Measurements from ENCODE around the gene TYW3.

TYW3 gene

DNA sequence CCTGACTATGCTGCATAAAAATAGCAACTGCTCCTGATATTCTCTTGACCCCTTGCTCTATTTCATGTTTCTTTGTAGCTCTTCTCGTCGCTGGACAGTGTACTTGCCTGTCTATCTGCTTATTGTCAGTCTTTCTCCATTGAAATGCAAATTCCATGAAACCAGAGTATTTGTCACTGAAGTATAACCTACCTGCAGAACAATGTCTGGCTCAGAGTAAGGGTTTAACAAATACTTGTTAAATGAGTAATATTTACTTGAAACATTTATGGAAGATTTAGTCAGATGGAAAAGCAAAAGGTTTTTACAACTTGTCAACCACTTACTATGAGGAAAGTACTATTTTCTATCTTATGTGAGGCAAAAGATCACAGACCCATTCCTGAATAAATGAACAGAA, 39.5 kb upstream of the TYW3 start:
- H3K4me3 ChIP-seq (ENCODE audit: insufficient read length, low read depth): no peak overlapping the region
- no peaks in the 10 kb centered on the region for H3K4me1 ChIP-seq (ENCODE audit: insufficient read depth, insufficient read length)
- no peaks in the 10 kb centered on the region for H3K9me3 ChIP-seq (ENCODE audit: insufficient read depth, low read length)
- H3K9ac ChIP-seq (ENCODE audit: insufficient read length, low read depth): no peak overlapping the region
- no peaks in the 10 kb centered on the region for H3K27me3 ChIP-seq (ENCODE audit: insufficient read depth, insufficient read length)
- no peaks in the 10 kb centered on the region for H3K36me3 ChIP-seq (ENCODE audit: insufficient read depth, insufficient read length, low read length)
- TF ChIP-seq YY1 (IDR thresholded peaks at IDR 0.05; ENCODE audit: insufficient read depth, insufficient read length) (no peak), SUZ12 (IDR thresholded peaks at IDR 0.05; ENCODE audit: extremely low read depth, insufficient read depth, insufficient read length) (no peak), ZNF274 (IDR thresholded peaks at IDR 0.05; ENCODE audit: low read depth, low read length) (no peak)
- DNase-seq (ENCODE audit: low read depth, low spot score): no peak

DNA sequence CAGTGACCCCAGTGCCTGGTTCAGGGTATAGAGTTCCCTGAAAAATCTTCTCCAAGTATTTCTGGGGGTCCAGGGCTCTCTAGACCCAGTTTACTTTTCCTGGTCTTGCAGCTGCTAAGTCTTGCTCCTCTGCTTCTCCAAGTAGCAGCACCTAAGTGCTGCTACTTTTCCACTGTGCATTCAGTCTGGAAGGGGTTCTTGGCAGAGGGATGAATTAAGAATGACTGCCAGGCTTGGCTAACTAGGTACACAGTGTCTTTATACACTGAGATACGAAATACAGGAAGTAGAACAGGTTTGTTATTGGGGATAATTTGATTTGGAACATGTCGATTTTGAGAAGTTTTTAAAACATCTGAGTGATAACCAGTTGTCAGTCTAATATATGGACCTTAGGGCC, 35.1 kb upstream of the TYW3 start:
- Histone ChIP-seq H3K4me3 (ENCODE audit: insufficient read length, low read depth) (no peak overlapping the region), H3K9me3 (ENCODE audit: insufficient read depth, low read length) (no peaks in the 10 kb centered on the region), H3K9ac (ENCODE audit: insufficient read length, low read depth) (no peak overlapping the region), H3K36me3 (ENCODE audit: insufficient read depth, insufficient read length, low read length) (peaks cover 11% of the 10 kb centered on the region), H3K27me3 (ENCODE audit: insufficient read depth, insufficient read length) (no peaks in the 10 kb centered on the region), H3K4me1 (ENCODE audit: insufficient read depth, insufficient read length) (no peaks in the 10 kb centered on the region)
- no peak for TF ChIP-seq SUZ12 (IDR thresholded peaks at IDR 0.05; ENCODE audit: extremely low read depth, insufficient read depth, insufficient read length)
- DNase-seq (ENCODE audit: low read depth, low spot score): no peak

DNA sequence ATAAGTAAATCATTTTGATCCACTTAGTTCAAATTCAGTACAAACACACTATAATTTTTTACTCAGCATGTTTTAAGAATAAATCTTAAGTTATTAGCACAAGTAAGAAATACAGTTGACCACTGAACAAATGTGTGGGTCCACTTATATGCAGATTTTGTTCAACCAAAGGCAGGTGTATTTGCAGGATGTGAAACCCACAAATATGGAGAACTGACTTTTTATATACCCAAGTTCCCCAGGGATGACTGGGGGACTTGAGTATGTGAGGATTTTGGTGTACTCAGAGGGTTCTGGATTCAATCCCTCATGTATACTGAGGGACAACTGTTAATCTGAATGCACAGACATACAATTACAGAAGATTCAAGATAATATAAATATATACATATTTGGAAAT, 33.6 kb upstream of the TYW3 start:
- no peaks in the 10 kb centered on the region for H3K27me3 ChIP-seq (ENCODE audit: insufficient read depth, insufficient read length)
- TF ChIP-seq YY1 (IDR thresholded peaks at IDR 0.05; ENCODE audit: insufficient read depth, insufficient read length) (no peak), SUZ12 (IDR thresholded peaks at IDR 0.05; ENCODE audit: extremely low read depth, insufficient read depth, insufficient read length) (no peak), ZNF274 (IDR thresholded peaks at IDR 0.05; ENCODE audit: low read depth, low read length) (no peak)
- no peak for DNase-seq (ENCODE audit: low read depth, low spot score)

DNA sequence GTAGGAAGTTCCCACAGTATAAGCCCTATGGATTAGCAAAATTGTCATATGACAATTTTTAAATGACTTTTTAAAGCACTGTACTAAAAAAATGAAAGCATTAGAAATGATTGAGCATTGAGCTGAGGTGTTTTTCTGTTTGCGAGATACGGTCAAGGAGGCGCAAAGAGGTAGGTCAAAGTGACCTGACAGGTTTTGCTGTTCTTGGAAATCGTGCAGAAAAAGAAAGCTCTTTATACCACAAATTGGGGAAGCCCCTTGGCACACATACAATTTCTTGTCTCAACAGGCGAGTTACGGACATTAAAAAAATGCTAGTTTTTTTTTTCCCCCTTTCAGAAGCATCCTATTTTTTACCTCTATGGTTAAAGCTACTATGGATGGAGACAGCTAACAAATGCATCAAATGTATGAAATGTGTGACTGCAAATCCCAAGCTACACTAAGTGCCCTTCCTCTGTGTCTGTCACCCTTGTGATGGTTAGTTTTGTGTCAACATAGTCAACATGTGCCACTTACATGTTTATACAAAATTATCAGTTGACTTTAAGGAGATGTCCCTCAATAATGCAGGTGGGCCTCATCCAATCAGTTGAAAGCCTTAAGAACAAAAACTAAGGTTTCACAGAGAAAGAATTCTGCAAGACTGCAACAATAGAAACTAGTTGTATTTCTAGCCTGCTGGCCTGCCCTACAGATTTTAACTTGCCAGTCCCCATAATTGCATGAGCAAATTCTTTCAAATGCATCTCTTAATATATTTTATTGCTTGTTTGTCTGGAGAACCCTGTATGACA, 29.4 kb upstream of the TYW3 start:
- no peak overlapping the region for H3K4me3 ChIP-seq (ENCODE audit: insufficient read length, low read depth)

More for the DNA sequence above, 33.6 kb upstream of the TYW3 start:
- H3K4me1 ChIP-seq (ENCODE audit: insufficient read depth, insufficient read length): no peaks in the 10 kb centered on the region
- H3K4me3 ChIP-seq (ENCODE audit: insufficient read length, low read depth): no peak overlapping the region
- H3K9me3 ChIP-seq (ENCODE audit: insufficient read depth, low read length): no peaks in the 10 kb centered on the region
- H3K9ac ChIP-seq (ENCODE audit: insufficient read length, low read depth): no peak overlapping the region
- peaks cover 25% of the 10 kb centered on the region for H3K36me3 ChIP-seq (ENCODE audit: insufficient read depth, insufficient read length, low read length)

DNA sequence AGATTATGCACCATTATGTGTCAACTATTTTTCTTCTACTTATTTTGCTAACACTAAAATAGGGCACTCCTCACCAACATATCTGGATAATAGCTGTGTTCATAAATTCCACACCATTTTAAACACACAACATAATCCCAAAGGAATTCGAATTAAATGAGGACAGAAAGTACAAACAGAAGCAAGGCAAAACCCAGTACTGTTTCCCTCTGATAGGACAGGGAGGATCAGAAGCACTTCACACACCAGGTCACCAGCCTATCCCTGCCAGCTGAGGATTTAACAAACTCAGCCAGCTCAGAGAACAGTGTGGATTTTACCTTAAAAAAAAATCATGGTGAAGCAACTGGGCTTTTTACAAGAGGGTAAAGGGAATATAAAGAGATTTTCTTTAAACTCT, 20.1 kb upstream of the TYW3 start:
- Histone ChIP-seq H3K9ac (ENCODE audit: insufficient read length, low read depth) (no peak overlapping the region), H3K4me1 (ENCODE audit: insufficient read depth, insufficient read length) (no peaks in the 10 kb centered on the region), H3K36me3 (ENCODE audit: insufficient read depth, insufficient read length, low read length) (peaks cover 92% of the 10 kb centered on the region), H3K9me3 (ENCODE audit: insufficient read depth, low read length) (no peaks in the 10 kb centered on the region), H3K27me3 (ENCODE audit: insufficient read depth, insufficient read length) (no peaks in the 10 kb centered on the region), H3K4me3 (ENCODE audit: insufficient read length, low read depth) (no peak overlapping the region)
- TF ChIP-seq SUZ12 (IDR thresholded peaks at IDR 0.05; ENCODE audit: extremely low read depth, insufficient read depth, insufficient read length): no peak
- no peak for TF ChIP-seq YY1 (IDR thresholded peaks at IDR 0.05; ENCODE audit: insufficient read depth, insufficient read length)
- TF ChIP-seq ZNF274 (IDR thresholded peaks at IDR 0.05; ENCODE audit: low read depth, low read length): no peak
- DNase-seq (ENCODE audit: low read depth, low spot score): no peak

More for the DNA sequence above, 29.4 kb upstream of the TYW3 start:
- TF ChIP-seq ZNF274 (IDR thresholded peaks at IDR 0.05; ENCODE audit: low read depth, low read length) (no peak), SUZ12 (IDR thresholded peaks at IDR 0.05; ENCODE audit: extremely low read depth, insufficient read depth, insufficient read length) (no peak), YY1 (IDR thresholded peaks at IDR 0.05; ENCODE audit: insufficient read depth, insufficient read length) (no peak)
- Histone ChIP-seq H3K36me3 (ENCODE audit: insufficient read depth, insufficient read length, low read length) (peaks cover 62% of the 10 kb centered on the region), H3K9ac (ENCODE audit: insufficient read length, low read depth) (no peak overlapping the region), H3K4me1 (ENCODE audit: insufficient read depth, insufficient read length) (no peaks in the 10 kb centered on the region), H3K9me3 (ENCODE audit: insufficient read depth, low read length) (no peaks in the 10 kb centered on the region), H3K27me3 (ENCODE audit: insufficient read depth, insufficient read length) (no peaks in the 10 kb centered on the region)
- DNase-seq (ENCODE audit: low read depth, low spot score): no peak

DNA sequence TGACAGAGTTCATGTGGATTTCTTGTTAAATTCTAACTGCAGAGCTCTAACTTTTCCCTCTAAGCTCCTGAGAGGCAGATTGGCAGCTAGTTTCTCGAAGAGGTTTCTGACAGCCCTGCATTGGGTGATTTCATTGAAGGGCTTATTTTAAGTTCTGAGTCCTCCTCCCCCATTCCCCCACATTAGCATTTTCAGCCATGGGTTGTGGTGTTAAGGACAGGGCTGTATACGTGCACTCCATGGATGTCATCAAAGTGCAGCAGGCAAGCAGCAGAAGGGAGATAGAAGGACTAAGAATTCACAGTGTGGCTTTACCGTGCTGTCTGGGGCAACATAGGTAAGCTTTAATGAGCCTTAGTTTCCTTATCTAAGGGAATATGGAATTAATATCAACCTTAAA, 19.1 kb upstream of the TYW3 start:
- Histone ChIP-seq H3K36me3 (ENCODE audit: insufficient read depth, insufficient read length, low read length) (peaks cover 95% of the 10 kb centered on the region), H3K4me3 (ENCODE audit: insufficient read length, low read depth) (no peak overlapping the region), H3K27me3 (ENCODE audit: insufficient read depth, insufficient read length) (no peaks in the 10 kb centered on the region), H3K9me3 (ENCODE audit: insufficient read depth, low read length) (no peaks in the 10 kb centered on the region), H3K4me1 (ENCODE audit: insufficient read depth, insufficient read length) (no peaks in the 10 kb centered on the region), H3K9ac (ENCODE audit: insufficient read length, low read depth) (no peak overlapping the region)
- no peak for DNase-seq (ENCODE audit: low read depth, low spot score)
- no peak for TF ChIP-seq YY1 (IDR thresholded peaks at IDR 0.05; ENCODE audit: insufficient read depth, insufficient read length)
- TF ChIP-seq ZNF274 (IDR thresholded peaks at IDR 0.05; ENCODE audit: low read depth, low read length): no peak
- TF ChIP-seq SUZ12 (IDR thresholded peaks at IDR 0.05; ENCODE audit: extremely low read depth, insufficient read depth, insufficient read length): no peak

DNA sequence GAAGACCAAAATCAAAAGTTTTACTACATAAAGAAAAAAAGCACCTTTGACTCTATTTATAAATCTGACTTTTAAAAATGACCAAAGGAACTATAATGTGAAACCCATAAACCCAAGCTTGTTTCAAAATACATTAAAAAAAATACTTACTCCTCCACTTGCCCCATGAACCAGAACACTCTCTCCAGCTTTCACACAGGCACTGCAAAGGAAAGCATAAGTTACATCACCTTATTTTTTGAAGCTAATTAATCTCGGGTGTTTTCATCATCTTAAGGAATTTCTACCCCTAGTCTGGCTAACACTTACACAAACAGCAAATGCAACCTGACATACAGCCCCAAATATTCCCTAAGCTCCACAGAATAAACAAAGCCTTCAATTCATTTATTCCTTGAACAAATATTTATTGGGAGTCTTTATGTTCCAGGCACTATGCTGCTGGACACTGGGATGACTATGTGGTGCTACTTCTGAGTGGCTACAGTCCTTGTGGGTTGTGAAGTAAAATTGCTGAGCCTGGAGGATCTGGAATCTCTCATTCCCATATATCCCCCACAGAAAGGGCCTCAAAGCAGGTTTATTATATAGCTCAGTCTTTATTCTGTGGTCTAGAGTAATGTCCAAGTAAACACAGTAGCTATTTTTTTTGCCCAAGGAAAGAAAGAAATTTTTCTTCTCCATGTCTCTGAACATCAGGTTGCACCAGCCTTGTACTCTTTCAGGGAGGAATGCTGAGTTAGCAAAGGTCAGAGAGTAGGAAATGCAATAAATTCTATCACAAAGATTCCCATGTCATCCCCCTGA, 18.3 kb upstream of the TYW3 start:
- Histone ChIP-seq H3K4me3 (ENCODE audit: insufficient read length, low read depth) (no peak overlapping the region), H3K27me3 (ENCODE audit: insufficient read depth, insufficient read length) (no peaks in the 10 kb centered on the region), H3K36me3 (ENCODE audit: insufficient read depth, insufficient read length, low read length) (peaks cover 90% of the 10 kb centered on the region), H3K9me3 (ENCODE audit: insufficient read depth, low read length) (no peaks in the 10 kb centered on the region), H3K4me1 (ENCODE audit: insufficient read depth, insufficient read length) (no peaks in the 10 kb centered on the region), H3K9ac (ENCODE audit: insufficient read length, low read depth) (no peak overlapping the region)
- TF ChIP-seq YY1 (IDR thresholded peaks at IDR 0.05; ENCODE audit: insufficient read depth, insufficient read length): no peak
- TF ChIP-seq SUZ12 (IDR thresholded peaks at IDR 0.05; ENCODE audit: extremely low read depth, insufficient read depth, insufficient read length): no peak
- TF ChIP-seq ZNF274 (IDR thresholded peaks at IDR 0.05; ENCODE audit: low read depth, low read length): no peak
- no peak for DNase-seq (ENCODE audit: low read depth, low spot score)

All from NT2/D1 (cell line).